B cell (primary cell): ENCODE measurements around the gene NPHP4. TPM values are rescaled to one million over a fixed set of nuclear protein-coding genes. Genes with fewer than 3 reads are reported as not detected.

Source experiments
- ATAC-seq: fragments of 200-7000 bp; cut with Tn5 transposase; one replicate; pipeline ENCODE4 v1.10.0; 2021; ENCODE audit warnings: low read depth, mild to moderate bottlenecking, moderate number of reproducible peaks, moderate library complexity
- CTCF ChIA-PET: fragments of 350-600 bp; sonication (Branson Sonifier 250); formaldehyde crosslinking; loops from one replicate; lab custom pipeline; 2021; ENCODE audit warnings: antibody characterized with exemption, inconsistent platforms; lab: Charles Lee
- POLR2A ChIA-PET: fragments of 350-600 bp; sonication (Branson Sonifier 250); formaldehyde crosslinking; loops from one replicate; lab custom pipeline; 2021; ENCODE audit warnings: antibody characterized with exemption; lab: Charles Lee
- DNase-seq: peaks from one replicate; pipeline ENCODE4 v3.0.0; 2013
- H2AFZ ChIP-seq: 2 replicates; pipeline ENCODE4 v1.6.1; 2012; ENCODE audit warnings: mild to moderate bottlenecking, low read depth, low read length; ENCODE audit not compliant: insufficient read depth, poor library complexity, severe bottlenecking
- H3K27ac ChIP-seq, 2 donors: 1 replicate in 1 of 2; 2 replicates in 1 of 2; pipeline ENCODE4 v1.5.1; 2012 to 2013; ENCODE audit warnings: low read length in 2 of 2, mild to moderate bottlenecking in 2 of 2, moderate library complexity in 1 of 2
- H3K27me3 ChIP-seq, 4 experiments: fragments of 200-600 bp in 1 of 4; sonication (generic) in 1 of 4; replicated peaks in 1 of 4; 1 replicate in 2 of 4; 2 replicates in 2 of 4; pipeline versions ENCODE4 v1.6.1 to v1.7.0; 2013 to 2016; ENCODE audit warnings: low read length in 3 of 4, mild to moderate bottlenecking in 2 of 4, mixed read lengths in 1 of 4, moderate library complexity in 1 of 4; ENCODE audit not compliant: insufficient read depth in 4 of 4, control insufficient read depth in 3 of 4; ENCODE audit errors: control extremely low read depth in 1 of 4
- H3K36me3 ChIP-seq, 2 experiments: replicated peaks in 1 of 2; 1 replicate in 1 of 2; 2 replicates in 1 of 2; pipeline versions ENCODE4 v1.6.1 to v1.7.1; 2013; ENCODE audit warnings: low read length in 1 of 2; ENCODE audit not compliant: insufficient read depth in 2 of 2, control insufficient read depth in 1 of 2; ENCODE audit errors: control extremely low read depth in 1 of 2, extremely low read depth in 1 of 2
- H3K4me1 ChIP-seq, 2 donors: fragments of 200-600 bp in 1 of 2; sonication (generic) in 1 of 2; 1 replicate in 1 of 2; 2 replicates in 1 of 2; pipeline versions ENCODE4 v1.5.1 to v1.6.1; 2013 to 2017; ENCODE audit warnings: low read length in 2 of 2; ENCODE audit not compliant: control insufficient read depth in 2 of 2, insufficient read depth in 2 of 2
- H3K4me2 ChIP-seq: replicated peaks from 2 replicates; pipeline ENCODE3; 2012; ENCODE audit warnings: mild to moderate bottlenecking, low read depth, low read length; ENCODE audit not compliant: poor library complexity, severe bottlenecking
- H3K4me3 ChIP-seq, 5 experiments: fragments of 200-600 bp in 1 of 5; sonication (generic) in 1 of 5; 1 replicate in 3 of 5; 2 replicates in 2 of 5; pipeline versions ENCODE4 v1.5.1 to v1.7.0; 2011 to 2016; ENCODE audit warnings: low read length in 4 of 5, mild to moderate bottlenecking in 4 of 5, low read depth in 2 of 5, control low read depth in 1 of 5, moderate library complexity in 1 of 5; ENCODE audit not compliant: insufficient read depth in 1 of 5; ENCODE audit errors: control extremely low read depth in 1 of 5, extremely low read depth in 1 of 5
- H3K79me2 ChIP-seq: fragments of 200-600 bp; sonication (generic); one replicate; pipeline ENCODE4 v1.6.0; 2016; ENCODE audit warnings: low read length; ENCODE audit not compliant: control insufficient read depth, insufficient read depth
- H3K9ac ChIP-seq: fragments of 200-600 bp; sonication (generic); 2 replicates; pipeline ENCODE4 v1.6.1; 2017; ENCODE audit warnings: mild to moderate bottlenecking, low read length, moderate library complexity
- H3K9me3 ChIP-seq, 3 donors: one replicate each; pipeline versions ENCODE4 v1.6.1 to v1.7.1; 2013; ENCODE audit warnings: low read length in 2 of 3; ENCODE audit not compliant: control insufficient read depth in 2 of 3, insufficient read depth in 1 of 3; ENCODE audit errors: control extremely low read depth in 1 of 3
- H4K20me1 ChIP-seq: 2 replicates; pipeline ENCODE4 v1.6.0; 2012; ENCODE audit warnings: mild to moderate bottlenecking, low read length; ENCODE audit not compliant: insufficient read depth, control insufficient read depth, poor library complexity, severe bottlenecking
- H3K27ac Mint-ChIP-seq: one replicate; pipeline ENCODE4 v1.8.0; 2021; ENCODE audit warnings: mixed read lengths
- H3K27me3 Mint-ChIP-seq: one replicate; pipeline ENCODE4 v1.8.0; 2021; ENCODE audit warnings: mixed read lengths
- H3K4me1 Mint-ChIP-seq: one replicate; pipeline ENCODE4 v1.8.0; 2021; ENCODE audit warnings: mixed read lengths
- H3K4me3 Mint-ChIP-seq: one replicate; pipeline ENCODE4 v1.8.0; 2021; ENCODE audit warnings: mixed read lengths
- H3K9me3 Mint-ChIP-seq: one replicate; pipeline ENCODE4 v1.8.0; 2022; ENCODE audit warnings: mixed read lengths; ENCODE audit not compliant: insufficient read depth
- CTCF ChIP-seq: fragments of 200-600 bp; IDR thresholded peaks from one replicate; pipeline ENCODE4 v1.8.0; 2022; ENCODE audit warnings: antibody characterized with exemption, mild to moderate bottlenecking
- EZH2 ChIP-seq: IDR thresholded peaks from 2 replicates; pipeline ENCODE4 v1.6.1; 2012; ENCODE audit warnings: borderline replicate concordance, low read depth, mild to moderate bottlenecking, moderate library complexity, low read length; ENCODE audit not compliant: insufficient read depth, poor library complexity, severe bottlenecking
- WGBS: methylation state at CpG from one replicate; pipeline ENCODE4 v1.1.5; 2013; ENCODE audit warnings: missing lambda C conversion rate; ENCODE audit not compliant: insufficient coverage; 5-methylcytosine and 5-hydroxymethylcytosine counted together
- intact Hi-C: fragments of 100-400 bp; cut with micrococcal nuclease; formaldehyde crosslinking; loops from one replicate; pipeline ENCODE4 v1.10.0; 2022
- polyA plus RNA-seq: library from polyadenylated mRNA; depleted of rRNA; stranded (reverse); fragments of >200 nt; gene quantifications from 2 replicates; pipeline ENCODE4 v1.2.3, GENCODE V29; 2012
- total RNA-seq, 2 donors: library from RNA; stranded (reverse); fragments of 120-200 nt in 1 of 2; gene quantifications; 1 replicate in 1 of 2; 2 replicates in 1 of 2; pipeline versions ENCODE4 v1.2.3 to v1.2.4, GENCODE V29; 2013 to 2022

Gene NPHP4
- total and polyA plus RNA-seq, 2 donors (not counting 1 experiment from before 2014, with no cell fraction given) = 6.5 to 14.8 TPM

GRCh38 chr1:5975133-5975880 lies 16.9 kb downstream of the NPHP4 start:
- peak; percentile 51 for ATAC-seq
- 82% methylated on average over 15 of the region's 17 CpGs for WGBS
- no peaks in the 10 kb centered on the region for H3K9me3 Mint-ChIP-seq
- H3K4me2 ChIP-seq = no peak overlapping the region
- no peaks in the 10 kb centered on the region for H3K36me3 ChIP-seq
- H3K27me3 ChIP-seq = no peaks in the 10 kb centered on the region
- H3K4me1 Mint-ChIP-seq = peaks cover 2% of the 10 kb centered on the region
- no peak overlapping the region for H3K27ac Mint-ChIP-seq
- H3K9me3 ChIP-seq = no peaks in the 10 kb centered on the region
- H3K79me2 ChIP-seq = no peaks in the 10 kb centered on the region
- H3K27me3 Mint-ChIP-seq = no peaks in the 10 kb centered on the region
- H3K4me1 ChIP-seq = peaks cover 0 to under 1% of the 10 kb centered on the region in 2 donors
- no peak overlapping the region for H3K9ac ChIP-seq
- POLR2A ChIA-PET = no interaction called here
- DNase-seq = peak; percentile 66
- CTCF ChIA-PET = interaction anchor here (1.1 to 6.4 kb wide), 2 partner anchors 20 to 463 kb away, joined by 4 to 62 read pairs; no protein-coding TSS in a partner anchor
- H4K20me1 ChIP-seq = no peaks in the 10 kb centered on the region
- H2AFZ ChIP-seq = no peak overlapping the region
- H3K27ac ChIP-seq = no peak overlapping the region
- H3K4me3 ChIP-seq = no peak overlapping the region
- TF ChIP-seq EZH2 (no peak), CTCF (peak; percentile 76)
- no peak overlapping the region for H3K4me3 Mint-ChIP-seq
- intact Hi-C loops = no loop called here

GRCh38 chr1:5974631-5975030 lies 17.6 kb downstream of the NPHP4 start:
- H3K79me2 ChIP-seq = no peaks in the 10 kb centered on the region
- no peaks in the 10 kb centered on the region for H3K9me3 Mint-ChIP-seq
- H3K27me3 ChIP-seq = no peaks in the 10 kb centered on the region
- DNase-seq (no peak), ATAC-seq (no peak)
- ChIA-PET CTCF (interaction anchor here (1.1 to 6.4 kb wide), 2 partner anchors 20 to 462 kb away, joined by 4 to 62 read pairs; no protein-coding TSS in a partner anchor), POLR2A (no interaction called here)
- H3K9ac ChIP-seq = no peak overlapping the region
- no peak overlapping the region for H3K4me2 ChIP-seq
- no peak overlapping the region for H2AFZ ChIP-seq
- no peaks in the 10 kb centered on the region for H4K20me1 ChIP-seq
- H3K4me3 ChIP-seq = no peak overlapping the region
- H3K4me1 ChIP-seq = no peaks in the 10 kb centered on the region
- H3K36me3 ChIP-seq = no peaks in the 10 kb centered on the region
- no peaks in the 10 kb centered on the region for H3K27me3 Mint-ChIP-seq
- H3K27ac ChIP-seq = no peak overlapping the region
- WGBS = 97% methylated on average over 8 of the region's 8 CpGs
- no peak for TF ChIP-seq CTCF
- no peak for TF ChIP-seq EZH2
- no peak overlapping the region for H3K27ac Mint-ChIP-seq
- H3K4me3 Mint-ChIP-seq = no peak overlapping the region
- no peaks in the 10 kb centered on the region for H3K9me3 ChIP-seq
- intact Hi-C loops = no loop called here
- H3K4me1 Mint-ChIP-seq = no peaks in the 10 kb centered on the region
